ENCODE measurements around the gene RHOF.

RHOF gene

GRCh38 chr12:121819212-121819949 lies 25.9 kb upstream of the RHOF start:
- no peak for DNase-seq

DNA sequence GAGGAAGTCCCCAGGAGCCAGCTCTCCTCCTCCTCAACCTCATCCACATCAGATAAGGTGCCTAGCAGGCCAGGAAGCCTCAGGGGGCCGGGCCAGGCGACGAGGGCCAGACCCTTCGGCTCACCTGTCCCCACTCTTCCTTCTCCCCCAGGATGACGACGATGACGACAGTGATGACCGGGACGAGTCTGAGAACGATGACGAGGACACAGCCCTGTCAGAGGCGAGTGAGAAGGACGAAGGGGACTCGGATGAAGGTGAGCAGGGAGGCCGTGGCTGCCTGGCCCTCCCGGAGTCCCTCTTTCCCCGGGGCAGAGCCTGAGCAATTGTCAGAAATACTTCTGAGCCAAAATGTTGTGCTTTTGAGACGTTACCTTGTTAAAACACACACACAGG lies 24.2 kb upstream of the RHOF start:
- no peak for DNase-seq

GRCh38 chr12:121816925-121817647 lies 23.6 kb upstream of the RHOF start:
- no peak for DNase-seq

DNA sequence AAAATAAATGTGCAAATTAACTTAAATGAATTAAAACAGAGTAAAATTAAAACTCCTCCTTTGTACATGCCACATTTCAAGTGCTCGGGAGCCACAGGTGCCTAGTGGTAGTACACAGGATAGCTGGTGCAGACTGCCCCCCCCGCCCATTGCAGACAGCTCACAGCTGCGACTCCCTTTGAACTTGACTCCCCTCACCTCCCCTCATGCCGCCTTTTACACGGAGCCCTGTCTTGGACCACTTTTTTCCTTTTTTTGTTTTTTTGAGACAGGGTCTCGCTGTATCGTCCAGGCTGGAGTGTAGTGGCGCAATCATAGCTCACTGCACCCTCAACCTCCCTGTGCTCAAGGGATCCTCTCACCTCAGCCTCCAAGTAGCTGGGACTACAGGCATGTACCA lies 21.8 kb upstream of the RHOF start:
- no peak for DNase-seq

DNA sequence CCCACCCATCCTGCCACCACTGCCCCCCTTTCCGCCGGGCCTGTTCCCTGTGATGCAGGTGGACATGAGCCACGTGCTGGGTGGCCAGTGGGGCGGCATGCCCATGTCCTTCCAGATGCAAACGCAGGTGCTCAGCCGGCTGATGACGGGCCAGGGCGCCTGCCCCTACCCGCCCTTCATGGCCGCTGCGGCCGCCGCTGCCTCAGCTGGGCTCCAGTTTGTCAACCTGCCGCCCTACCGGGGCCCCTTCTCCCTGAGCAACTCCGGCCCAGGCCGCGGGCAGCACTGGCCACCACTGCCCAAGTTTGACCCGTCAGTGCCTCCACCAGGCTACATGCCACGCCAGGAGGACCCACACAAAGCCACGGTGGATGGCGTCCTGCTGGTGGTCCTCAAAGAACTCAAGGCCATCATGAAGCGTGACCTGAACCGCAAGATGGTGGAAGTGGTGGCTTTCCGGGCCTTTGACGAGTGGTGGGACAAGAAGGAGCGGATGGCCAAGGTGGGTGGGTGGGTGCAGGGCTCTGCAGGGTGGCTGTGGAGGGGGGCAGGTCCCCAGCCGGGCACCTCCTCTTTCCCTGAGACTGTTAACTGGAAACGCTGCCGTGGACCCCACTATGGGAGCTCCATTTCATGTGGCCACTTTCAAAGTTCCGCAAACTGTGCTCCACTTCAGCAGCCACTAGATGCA lies 21.1 kb upstream of the RHOF start:
- DNase-seq = no peak

GRCh38 chr12:121813951-121814350 lies 20.5 kb upstream of the RHOF start:
- no peak for DNase-seq

DNA sequence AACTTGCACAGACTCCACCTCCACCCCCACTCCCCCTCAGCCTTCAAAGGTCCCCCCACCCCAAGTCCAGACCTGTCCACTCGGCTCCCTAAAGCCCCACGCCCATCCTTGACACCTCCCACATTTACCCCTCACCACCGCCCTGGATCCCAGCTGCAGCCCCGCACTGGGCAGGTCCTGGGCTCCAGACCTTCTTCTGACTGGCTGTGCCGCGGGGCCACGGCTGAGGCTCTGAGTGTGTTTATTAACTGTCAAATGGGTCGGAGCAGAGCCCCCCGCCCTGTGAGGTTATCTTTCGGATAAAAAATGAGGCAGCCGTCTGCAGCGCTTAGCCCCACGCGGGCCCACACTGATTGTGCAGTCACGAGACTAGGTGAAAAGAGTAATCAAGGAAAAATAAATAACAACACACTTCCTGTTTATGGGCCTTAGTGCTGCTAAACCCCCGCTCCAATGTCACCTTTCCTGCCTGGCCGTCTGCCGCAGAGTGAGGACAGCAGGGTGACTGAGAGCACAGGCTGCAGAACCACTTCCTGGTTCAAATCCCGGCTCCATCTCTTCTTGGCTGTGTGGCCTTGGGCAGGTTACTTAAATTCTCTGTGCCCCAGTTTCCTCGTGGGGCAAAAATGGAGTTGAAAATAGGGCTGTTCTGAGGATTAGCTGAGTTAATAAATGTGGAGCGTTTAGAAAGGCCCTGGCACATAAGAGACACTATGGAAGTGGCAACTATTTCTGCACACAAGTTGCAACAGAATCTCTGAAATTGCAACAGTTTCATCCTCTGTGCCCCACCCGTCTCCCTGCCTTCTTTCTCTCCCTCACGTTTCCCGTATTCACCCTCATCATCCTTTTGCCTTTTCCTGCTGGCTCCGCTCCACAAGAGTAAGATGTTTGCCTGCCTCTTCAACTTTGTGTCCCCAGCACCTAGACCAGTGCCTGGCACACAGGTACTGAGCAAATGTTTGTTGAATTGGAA lies 19.7 kb upstream of the RHOF start:
- DNase-seq = no peak

DNA sequence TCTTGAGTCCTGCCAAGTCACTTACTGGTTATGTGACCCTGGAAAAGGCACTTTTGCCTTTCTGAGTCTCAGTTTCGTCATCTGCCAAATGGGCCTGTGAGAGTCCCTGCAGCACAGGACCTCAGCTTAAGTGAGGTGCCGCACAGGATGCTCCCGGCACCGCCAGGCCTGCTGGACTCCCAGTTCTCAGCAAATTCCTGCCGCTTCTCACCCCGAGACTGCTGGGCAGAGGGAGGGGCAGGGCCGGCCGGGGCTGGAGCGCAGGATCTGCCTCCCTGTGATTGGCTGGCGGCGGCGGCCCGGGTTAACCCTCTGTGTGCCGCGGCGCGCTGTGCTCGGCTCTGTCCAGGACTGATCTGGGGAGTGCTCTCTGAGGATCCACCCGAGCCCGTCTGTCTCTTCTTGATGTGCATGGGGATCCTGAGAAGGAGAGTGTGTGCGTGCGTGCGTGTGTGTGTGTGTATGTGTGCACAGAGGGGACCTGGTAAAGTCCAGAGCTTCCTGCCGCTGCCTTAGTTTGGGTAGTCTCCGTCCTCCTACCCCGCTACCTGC lies 18.9 kb upstream of the RHOF start:
- DNase-seq = peak in 9 of 14 donors; percentile 14 to 81 (median 43)

DNA sequence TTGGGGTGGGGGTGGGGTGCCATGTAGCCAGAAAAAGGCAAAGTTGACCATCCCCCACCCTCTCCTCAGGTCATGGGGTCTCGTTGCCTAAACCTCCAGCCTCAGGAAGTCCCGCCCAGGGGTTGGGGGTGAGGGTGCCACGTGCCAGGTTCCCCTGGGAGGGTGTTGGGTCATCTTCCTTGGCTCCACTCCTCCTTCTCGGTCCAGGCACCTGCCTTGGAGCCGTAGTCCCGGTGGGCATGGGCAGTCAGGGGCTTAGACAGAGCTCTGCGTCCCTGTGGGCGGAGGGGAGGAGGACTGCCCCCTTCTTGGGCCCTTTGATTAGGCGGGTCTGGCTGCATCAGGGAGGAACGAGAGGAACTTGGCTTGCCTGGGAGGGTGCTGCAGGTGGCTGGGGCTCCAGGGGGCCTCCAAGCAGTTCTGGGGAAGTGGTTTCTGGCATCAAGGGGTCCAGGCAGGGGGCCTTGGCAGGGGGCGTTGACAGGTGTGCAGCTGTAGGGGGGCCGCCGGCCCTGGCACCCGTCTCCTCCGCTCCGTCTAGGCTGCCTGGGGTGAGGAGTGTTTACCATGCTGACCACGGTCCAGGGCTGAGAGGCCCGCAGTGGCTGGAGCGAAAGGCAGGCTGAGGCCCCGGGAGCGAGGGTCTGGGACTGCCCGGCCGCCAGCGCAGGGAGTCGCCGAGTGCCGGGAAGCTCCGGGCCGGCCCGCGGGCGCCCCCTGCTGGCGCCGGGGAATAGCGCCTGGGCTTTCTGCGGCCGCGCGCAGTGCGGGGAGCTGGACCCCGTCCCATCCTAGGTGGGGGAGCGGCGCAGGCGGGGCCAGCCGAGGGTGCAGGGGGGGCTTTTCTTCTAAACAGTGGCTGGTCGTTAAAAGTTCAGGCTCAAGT lies 18.2 kb upstream of the RHOF start:
- peak in 10 of 14 donors; percentile 30 to 79 (median 46) for DNase-seq

- no peak for DNase-seq
These were observed 17.4 kb upstream of the RHOF start for GRCh38 chr12:121810833-121811433.

DNA sequence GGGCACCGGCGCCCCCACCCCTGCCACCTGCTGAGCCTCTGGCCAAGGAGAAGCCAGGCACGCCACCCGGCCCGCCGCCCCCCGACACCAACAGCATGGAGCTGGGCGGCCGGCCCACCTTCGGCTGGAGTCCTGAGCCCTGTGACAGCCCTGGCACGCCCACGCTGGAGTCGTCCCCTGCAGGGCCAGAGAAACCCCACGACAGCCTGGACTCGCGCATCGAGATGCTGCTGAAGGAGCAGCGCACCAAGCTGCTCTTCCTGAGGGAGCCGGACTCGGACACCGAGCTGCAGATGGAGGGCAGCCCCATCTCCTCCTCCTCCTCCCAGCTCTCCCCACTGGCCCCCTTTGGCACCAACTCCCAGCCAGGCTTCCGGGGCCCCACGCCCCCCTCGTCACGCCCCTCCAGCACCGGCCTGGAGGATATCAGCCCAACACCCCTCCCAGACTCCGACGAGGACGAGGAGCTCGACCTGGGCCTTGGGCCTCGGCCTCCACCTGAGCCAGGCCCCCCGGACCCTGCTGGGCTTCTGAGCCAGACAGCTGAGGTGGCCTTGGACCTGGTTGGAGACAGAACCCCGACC lies 16.8 kb upstream of the RHOF start:
- DNase-seq = no peak

- DNase-seq = no peak
These were observed 16.2 kb upstream of the RHOF start for GRCh38 chr12:121809712-121810116.

GRCh38 chr12:121808623-121809022 lies 15.1 kb upstream of the RHOF start:
- DNase-seq = no peak

- no peak for DNase-seq
These were observed 14.3 kb upstream of the RHOF start for GRCh38 chr12:121807642-121808347.

- DNase-seq = peak in 5 of 14 donors; percentile 8 to 43 (median 36)
These were observed 13.3 kb upstream of the RHOF start for GRCh38 chr12:121806546-121807423.

GRCh38 chr12:121806009-121806545 lies 12.6 kb upstream of the RHOF start:
- no peak for DNase-seq

DNA sequence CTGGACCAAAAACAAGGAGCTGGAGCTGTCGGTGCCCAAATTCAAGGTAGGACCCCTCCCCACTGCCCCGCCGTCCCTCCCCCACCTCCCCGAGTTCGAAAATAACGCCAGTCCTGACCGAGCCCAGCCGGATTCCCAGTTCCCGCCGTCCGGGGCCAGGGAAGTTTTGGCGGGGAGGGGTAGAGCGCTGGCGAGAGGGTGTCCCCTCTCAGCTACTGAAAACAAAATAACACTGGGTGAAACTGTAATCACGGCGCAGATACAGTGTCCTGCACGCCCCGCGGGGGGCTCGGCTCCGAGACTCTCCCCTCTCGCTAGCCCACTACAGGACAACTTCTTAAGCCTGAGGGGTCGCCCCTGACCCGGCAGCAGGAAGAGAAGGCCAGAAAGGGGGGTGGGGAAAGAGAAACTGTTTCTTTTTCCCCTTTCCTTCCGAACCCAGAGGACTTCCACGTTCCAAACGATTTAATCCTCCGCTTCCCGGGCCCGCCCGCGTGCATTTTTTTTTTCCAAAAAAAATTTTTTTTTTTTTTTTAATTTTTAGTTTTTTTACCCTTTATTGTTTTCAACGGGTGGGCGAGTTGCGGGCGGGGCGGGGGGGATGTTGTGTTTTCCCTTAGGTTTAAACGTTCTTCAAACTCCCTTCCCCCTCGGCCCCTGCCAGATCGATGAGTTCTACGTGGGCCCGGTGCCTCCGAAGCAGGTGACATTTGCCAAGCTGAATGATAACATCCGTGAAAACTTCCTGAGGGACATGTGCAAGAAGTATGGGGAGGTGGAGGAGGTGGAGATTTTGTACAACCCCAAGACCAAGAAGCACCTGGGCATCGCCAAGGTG lies 11.9 kb upstream of the RHOF start:
- DNase-seq = peak in 3 of 14 donors; percentile 6 to 41 (median 18)

Data from C1 segment of cervical spinal cord (tissue), 14 donors.